Mesothelial cell of epicardium (in vitro differentiated cells): ENCODE measurements around the gene SYNE1. TPM values are rescaled to one million over a fixed set of nuclear protein-coding genes. Genes with fewer than 3 reads are reported as not detected.

ENCODE experiments used
- DNase-seq, 2 experiments: peaks; one replicate each; pipeline ENCODE4 v3.0.0; 2021; ENCODE audit warnings: low spot score in 2 of 2; ENCODE audit not compliant: unreplicated experiment in 2 of 2
- H3K27ac Mint-ChIP-seq: 2 replicates; pipeline ENCODE4 v1.8.0; 2021; ENCODE audit warnings: mixed read lengths
- H3K27me3 Mint-ChIP-seq: 2 replicates; pipeline ENCODE4 v1.8.0; 2021; ENCODE audit warnings: low read depth, mixed read lengths
- H3K36me3 Mint-ChIP-seq: 2 replicates; pipeline ENCODE4 v1.8.0; 2021; ENCODE audit warnings: mixed read lengths
- H3K4me1 Mint-ChIP-seq: 2 replicates; pipeline ENCODE4 v1.8.0; 2021; ENCODE audit warnings: mixed read lengths
- H3K4me3 Mint-ChIP-seq: 2 replicates; pipeline ENCODE4 v1.8.0; 2021; ENCODE audit warnings: mild to moderate bottlenecking, moderate library complexity, mixed read lengths
- H3K9me3 Mint-ChIP-seq: 2 replicates; pipeline ENCODE4 v1.8.0; 2021; ENCODE audit warnings: mixed read lengths
- CTCF ChIP-seq: fragments of 200-600 bp; sonication (generic); IDR thresholded peaks from one replicate; pipeline ENCODE4 v1.5.0; 2021; ENCODE audit warnings: antibody characterized with exemption; ENCODE audit not compliant: unreplicated experiment
- total RNA-seq: library from RNA; stranded (reverse); gene quantifications from 3 replicates; pipeline ENCODE4 v1.2.1, GENCODE V29; 2021

Gene SYNE1
- total RNA-seq, 1 donor from 2014 or later = 60.5 TPM

- H3K4me3 Mint-ChIP-seq = no peak overlapping the region
- H3K4me1 Mint-ChIP-seq = no peaks in the 10 kb centered on the region
- peaks cover 7% of the 10 kb centered on the region for H3K9me3 Mint-ChIP-seq
- no peak for TF ChIP-seq CTCF
- no peak overlapping the region for H3K27ac Mint-ChIP-seq
- DNase-seq = no peak
- no peaks in the 10 kb centered on the region for H3K36me3 Mint-ChIP-seq
- no peaks in the 10 kb centered on the region for H3K27me3 Mint-ChIP-seq
These were observed 529.2 kb downstream of the SYNE1 start for GRCh38 chr6:152107973-152108372.

- no peak overlapping the region for H3K4me3 Mint-ChIP-seq
- TF ChIP-seq CTCF = no peak
- H3K4me1 Mint-ChIP-seq = no peaks in the 10 kb centered on the region
- no peak overlapping the region for H3K27ac Mint-ChIP-seq
- H3K27me3 Mint-ChIP-seq = no peaks in the 10 kb centered on the region
- H3K9me3 Mint-ChIP-seq = no peaks in the 10 kb centered on the region
- H3K36me3 Mint-ChIP-seq = no peaks in the 10 kb centered on the region
- DNase-seq = no peak
These were observed 537.0 kb downstream of the SYNE1 start for GRCh38 chr6:152100183-152100618.

GRCh38 chr6:152099446-152100182, 537.5 kb downstream of the SYNE1 start:
- no peak overlapping the region for H3K4me3 Mint-ChIP-seq
- H3K4me1 Mint-ChIP-seq = no peaks in the 10 kb centered on the region
- no peak for TF ChIP-seq CTCF
- no peak overlapping the region for H3K27ac Mint-ChIP-seq
- H3K27me3 Mint-ChIP-seq = no peaks in the 10 kb centered on the region
- H3K9me3 Mint-ChIP-seq = no peaks in the 10 kb centered on the region
- DNase-seq = no peak
- no peaks in the 10 kb centered on the region for H3K36me3 Mint-ChIP-seq

DNA sequence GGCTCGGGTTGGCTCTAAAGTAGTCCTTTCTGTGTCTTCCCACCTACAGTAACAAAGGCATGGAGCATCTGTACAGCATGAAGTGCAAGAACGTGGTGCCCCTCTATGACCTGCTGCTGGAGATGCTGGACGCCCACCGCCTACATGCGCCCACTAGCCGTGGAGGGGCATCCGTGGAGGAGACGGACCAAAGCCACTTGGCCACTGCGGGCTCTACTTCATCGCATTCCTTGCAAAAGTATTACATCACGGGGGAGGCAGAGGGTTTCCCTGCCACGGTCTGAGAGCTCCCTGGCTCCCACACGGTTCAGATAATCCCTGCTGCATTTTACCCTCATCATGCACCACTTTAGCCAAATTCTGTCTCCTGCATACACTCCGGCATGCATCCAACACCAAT, 538.5 kb downstream of the SYNE1 start:
- Mint-ChIP-seq H3K27ac (no peak overlapping the region), H3K4me1 (no peaks in the 10 kb centered on the region), H3K36me3 (no peaks in the 10 kb centered on the region), H3K4me3 (no peak overlapping the region), H3K27me3 (no peaks in the 10 kb centered on the region), H3K9me3 (no peaks in the 10 kb centered on the region)
- DNase-seq = no peak
- no peak for TF ChIP-seq CTCF

- no peak overlapping the region for H3K4me3 Mint-ChIP-seq
- peak overlapping the region; percentile 75 for H3K27ac Mint-ChIP-seq
- H3K27me3 Mint-ChIP-seq = no peaks in the 10 kb centered on the region
- H3K9me3 Mint-ChIP-seq = no peaks in the 10 kb centered on the region
- H3K36me3 Mint-ChIP-seq = no peaks in the 10 kb centered on the region
- TF ChIP-seq CTCF = no peak
- no peaks in the 10 kb centered on the region for H3K4me1 Mint-ChIP-seq
- no peak for DNase-seq
These were observed 540.2 kb downstream of the SYNE1 start for GRCh38 chr6:152096863-152097496.
